K562 (cell line): Measurements from ENCODE around the gene SLC39A9. TPM values are rescaled to one million over a fixed set of nuclear protein-coding genes. Genes with fewer than 3 reads are reported as not detected.

Experiments
- ATAC-seq: fragments of 200-7000 bp; cut with Tn5 transposase; 3 replicates; pipeline ENCODE4 v1.9.1; 2020; ENCODE audit warnings: moderate library complexity
- BruUV-seq: library from RNA; stranded (reverse); fragments of 400-500 nt; replicated peaks from 2 replicates; lab custom pipeline; 2021; lab: Mats Ljungman, UMichigan
- CTCF ChIA-PET: fragments of 300-600 bp; formaldehyde crosslinking; extraction: SDS; loops from one replicate; lab custom pipeline; 2021; ENCODE audit warnings: low intra/inter-chr PET ratio; lab: Yijun Ruan, JAX
- POLR2A ChIA-PET: fragments of 300-600, 350-650 bp; sonication (Branson Sonifier 250); formaldehyde crosslinking; extraction: SDS; loops from one replicate; lab custom pipeline; 2021; ENCODE audit warnings: antibody characterized with exemption, inconsistent platforms; lab: Yijun Ruan, JAX
- DNase-seq, 4 experiments: peaks; one replicate each; pipeline versions ENCODE4 v3.0.0 to v3.0.0-alpha.2; 2011 to 2018; ENCODE audit warnings: low spot score in 3 of 4, mixed read lengths in 3 of 4; ENCODE audit errors: extremely low read depth in 1 of 4
- FAIRE-seq: peaks from 2 replicates; lab custom pipeline; 2011; peaks lifted over from hg19 to GRCh38; lab: Jason Lieb, UNC
- H2AFZ ChIP-seq: 2 replicates; pipeline ENCODE4 v1.6.0; 2011; ENCODE audit warnings: low read depth, low read length, control low read depth, inconsistent platforms
- H3K27ac ChIP-seq: fragments of 200-600 bp; 3 replicates; pipeline ENCODE4 v1.8.0; 2011; ENCODE audit warnings: low read depth, mild to moderate bottlenecking, control low read depth, inconsistent platforms, low read length, moderate library complexity, mixed read lengths; ENCODE audit errors: extremely low read depth
- H3K27me3 ChIP-seq, 2 experiments: fragments of 300-600 bp in 1 of 2; 2 replicates in 1 of 2; 3 replicates in 1 of 2; pipeline versions ENCODE4 v1.6.0 to v1.8.0; 2011; ENCODE audit warnings: inconsistent platforms in 2 of 2, low read length in 2 of 2, mild to moderate bottlenecking in 1 of 2, mixed read lengths in 1 of 2, moderate library complexity in 1 of 2; ENCODE audit not compliant: control insufficient read depth in 2 of 2, insufficient read depth in 2 of 2
- H3K36me3 ChIP-seq: fragments of 300-600 bp; 3 replicates; pipeline ENCODE4 v1.8.0; 2011; ENCODE audit warnings: mild to moderate bottlenecking, low read length, inconsistent platforms; ENCODE audit not compliant: control insufficient read depth, insufficient read depth
- H3K4me1 ChIP-seq, 2 experiments: fragments of 200-600 bp in 1 of 2; replicated peaks in 1 of 2; 2 replicates in 1 of 2; 3 replicates in 1 of 2; pipeline versions ENCODE4 v1.5.1 to v1.8.0; 2011; ENCODE audit warnings: inconsistent platforms in 2 of 2, low read length in 2 of 2, mild to moderate bottlenecking in 1 of 2, mixed read lengths in 1 of 2, moderate library complexity in 1 of 2; ENCODE audit not compliant: control insufficient read depth in 2 of 2, insufficient read depth in 2 of 2
- H3K4me2 ChIP-seq: 2 replicates; pipeline ENCODE4 v1.6.1; 2011; ENCODE audit warnings: low read length, control low read depth, inconsistent platforms, mixed read lengths; ENCODE audit not compliant: insufficient read depth
- H3K4me3 ChIP-seq: fragments of 200-600 bp; sonication (generic), shearing (Covaris generic); 2 replicates; pipeline ENCODE4 v1.5.1; 2016; ENCODE audit warnings: control low read depth, inconsistent platforms
- H3K79me2 ChIP-seq: fragments of 200-600 bp; 3 replicates; pipeline ENCODE4 v1.8.0; 2011; ENCODE audit warnings: low read length, inconsistent platforms; ENCODE audit not compliant: control insufficient read depth, insufficient read depth
- H3K9ac ChIP-seq, 2 experiments: 2 replicates each; pipeline versions ENCODE4 v1.6.0 to v1.6.1; 2011; ENCODE audit warnings: low read depth in 2 of 2, low read length in 2 of 2, control low read depth in 1 of 2, inconsistent platforms in 1 of 2, mild to moderate bottlenecking in 1 of 2, mixed read lengths in 1 of 2; ENCODE audit not compliant: insufficient read depth in 1 of 2
- H3K9me1 ChIP-seq: one replicate; pipeline ENCODE4 v1.6.0; 2011; ENCODE audit warnings: inconsistent platforms, mild to moderate bottlenecking, low read length, moderate library complexity; ENCODE audit not compliant: control insufficient read depth, insufficient read depth
- H3K9me3 ChIP-seq: replicated peaks from 2 replicates; pipeline ENCODE4 v1.5.1; 2011; ENCODE audit warnings: low read depth, low read length, inconsistent platforms; ENCODE audit not compliant: control insufficient read depth, insufficient read depth
- H4K20me1 ChIP-seq: replicated peaks from 2 replicates; pipeline ENCODE4 v1.6.1; 2011; ENCODE audit warnings: low read length, inconsistent platforms, mixed read lengths; ENCODE audit not compliant: control insufficient read depth, insufficient read depth
- EZH2 ChIP-seq: IDR thresholded peaks from 2 replicates; pipeline ENCODE4 v1.6.1; 2012; ENCODE audit warnings: low read depth, mild to moderate bottlenecking, inconsistent platforms, low read length, borderline replicate concordance
- FOS ChIP-seq: IDR thresholded peaks from 3 replicates; pipeline ENCODE4 v1.6.1; 2011; ENCODE audit not compliant: insufficient read length; ENCODE audit errors: extremely low read depth
- GABPA ChIP-seq: fragments of 200-800 bp; sonication (Bioruptor generic); conservative IDR thresholded peaks from 2 replicates; pipeline ENCODE4 v1.6.1; 2016; ENCODE audit warnings: low read depth, missing genetic modification characterization, missing compliant biosample characterization
- KDM4B ChIP-seq, 2 experiments: fragments of 450-650 bp in 1 of 2; sonication (generic) in 1 of 2; IDR thresholded peaks; 2 replicates each; pipeline ENCODE4 v1.6.1; 2016 to 2017; ENCODE audit warnings: borderline replicate concordance in 2 of 2, antibody characterized with exemption in 1 of 2, low read depth in 1 of 2, mild to moderate bottlenecking in 1 of 2
- ZZZ3 ChIP-seq: fragments of 450-650 bp; IDR thresholded peaks from 2 replicates; pipeline ENCODE4 v1.6.1; 2016; ENCODE audit warnings: antibody characterized with exemption, mild to moderate bottlenecking, moderate library complexity
- WGBS: fragments of 100-300 bp; shearing (Covaris generic); methylation state at CpG from one replicate; pipeline ENCODE4 v1.1.6; 2016; ENCODE audit warnings: low coverage, mixed read lengths; ENCODE audit not compliant: insufficient coverage; ENCODE audit errors: missing lambda C conversion rate; 5-methylcytosine and 5-hydroxymethylcytosine counted together
- in situ Hi-C: fragments of 300-500 bp; cut with MboI; formaldehyde crosslinking; loops from 4 replicates; pipeline ENCODE4 v1.15.0; 2018; ENCODE audit warnings: inconsistent platforms, mixed read lengths
- intact Hi-C: fragments of 100-400 bp; cut with micrococcal nuclease; formaldehyde crosslinking; loops from 2 replicates; pipeline ENCODE4 v1.14.2; 2022
- polyA plus RNA-seq, 8 experiments: library from polyadenylated mRNA; depleted of rRNA in 4 of 8; stranded (reverse) in 5 of 8; unstranded in 3 of 8; fragments of >200 nt; fragmentation: Nextera tagmentation in 2 of 8; fragmentation: Illumina TruSeq in 1 of 8; extraction: Ambion mirVana in 2 of 8; extraction: Trizol in 1 of 8; gene quantifications; 2 replicates each; pipeline versions ENCODE4 v1.2.1 to v1.2.3, GENCODE V29; 2011 to 2014; ENCODE audit warnings: inconsistent platforms in 1 of 8, missing spikeins in 1 of 8
- total RNA-seq, 7 experiments: library from RNA; depleted of rRNA in 6 of 7; stranded (reverse); fragments of >200 nt in 6 of 7; fragmentation: Illumina TruSeq in 2 of 7; extraction: Trizol in 2 of 7; gene quantifications; 2 replicates each; pipeline versions ENCODE4 v1.2.1 to v1.2.3, GENCODE V29; 2011 to 2021; ENCODE audit warnings: low replicate concordance in 1 of 7

SLC39A9 gene
- total and polyA plus RNA-seq, 9 of the 15 experiments (the other 6 are each of a cell fraction or from before 2014, with no cell fraction given), result 18.4 to 66.0 (median 32.5) TPM

DNA sequence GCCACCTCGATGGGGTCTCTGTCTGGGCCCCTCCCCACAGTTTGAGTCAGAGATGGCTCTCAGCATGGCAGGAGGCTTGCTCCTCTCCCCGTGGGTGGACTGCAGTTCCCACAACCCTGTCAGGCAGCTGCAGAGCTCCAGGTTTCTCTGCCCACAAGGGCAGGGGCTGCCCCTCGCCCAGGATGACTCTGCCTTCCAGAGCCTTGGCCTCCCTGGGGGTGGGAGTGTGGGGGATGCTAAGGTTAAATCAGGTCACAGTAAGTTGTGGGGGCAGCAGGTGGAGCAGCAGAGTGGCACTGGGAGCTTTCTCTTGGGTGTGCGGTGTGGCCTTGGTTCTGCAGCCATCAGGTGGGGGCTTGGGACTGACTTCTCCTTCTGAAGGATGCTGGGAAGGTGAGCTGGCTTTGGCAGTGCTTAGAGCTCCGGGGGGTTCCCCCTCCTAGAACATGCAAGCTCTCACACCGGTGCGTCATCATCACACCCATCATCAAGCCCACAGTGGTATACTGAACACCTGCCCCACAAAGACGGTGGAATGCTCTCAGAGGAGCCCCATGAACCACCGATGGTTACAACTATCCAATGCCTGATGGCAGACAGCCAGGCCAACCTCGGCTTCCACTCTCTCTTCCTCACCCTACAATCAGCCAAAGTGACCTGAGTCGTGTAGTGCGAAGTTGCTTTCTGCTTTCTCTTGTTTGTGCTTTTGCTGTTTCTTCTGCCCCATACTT is 40.1 kb upstream of the SLC39A9 start:
- Histone ChIP-seq H2AFZ (no peak overlapping the region), H3K4me3 (no peak overlapping the region), H3K4me2 (no peak overlapping the region), H3K27me3 (peaks cover 2 to 58% of the 10 kb centered on the region in 2 experiments), H3K9me1 (no peaks in the 10 kb centered on the region), H3K79me2 (no peaks in the 10 kb centered on the region), H4K20me1 (peaks cover 4% of the 10 kb centered on the region; the same call in 1 of the 2 replicates), H3K4me1 (no peaks in the 10 kb centered on the region; a peak in 1 of 5 replicates), H3K27ac (no peak overlapping the region), H3K36me3 (no peaks in the 10 kb centered on the region), H3K9me3 (no peaks in the 10 kb centered on the region), H3K9ac (no peak overlapping the region)
- POLR2A ChIA-PET, result interaction anchor here (0.6 to 1.8 kb wide), 4 partner anchors 10 to 66 kb away, joined by 3 to 10 read pairs (median 4); no protein-coding TSS in a partner anchor
- no TSS peak for BruUV-seq
- no peak for TF ChIP-seq GABPA
- intact Hi-C loops (no loop called here), in situ Hi-C loops (no loop called here)
- CTCF ChIA-PET, result no interaction called here
- DNase-seq, result no peak
- no peak for ATAC-seq
- WGBS, result 1% methylated on average over 10 of the region's 12 CpGs
- FAIRE-seq, result no peak

DNA sequence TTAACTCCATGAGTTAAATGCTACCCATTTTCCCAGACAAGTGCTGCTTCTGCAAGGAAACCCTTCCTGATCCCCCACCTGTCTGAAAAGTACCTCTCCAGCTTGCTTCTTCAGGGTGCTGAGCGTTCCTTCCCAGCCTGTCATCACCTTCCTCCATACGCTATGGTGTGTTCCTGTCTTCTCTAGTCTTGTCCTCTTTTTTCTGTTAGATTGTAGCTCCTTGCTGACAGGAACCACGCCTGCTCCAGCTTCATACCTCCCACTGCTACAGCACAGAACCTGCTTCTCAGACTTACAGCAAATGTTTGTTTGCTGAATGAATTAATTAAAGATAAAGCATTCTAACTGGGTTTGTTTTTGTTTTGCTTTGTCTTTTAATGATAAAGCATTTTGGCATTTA is 39.5 kb upstream of the SLC39A9 start:
- Histone ChIP-seq H2AFZ (no peak overlapping the region), H3K9me1 (no peaks in the 10 kb centered on the region), H3K36me3 (no peaks in the 10 kb centered on the region), H3K27ac (no peak overlapping the region), H3K27me3 (peaks cover 2 to 53% of the 10 kb centered on the region in 2 experiments; a peak in 4 of 5 replicates), H3K4me1 (no peaks in the 10 kb centered on the region; a peak in 1 of 5 replicates), H4K20me1 (peaks cover 4% of the 10 kb centered on the region; the same call in 1 of the 2 replicates), H3K4me2 (no peak overlapping the region), H3K4me3 (no peak overlapping the region), H3K79me2 (no peaks in the 10 kb centered on the region), H3K9me3 (no peaks in the 10 kb centered on the region), H3K9ac (no peak overlapping the region)
- intact Hi-C loops, result no loop called here
- in situ Hi-C loops, result no loop called here
- 0% methylated on average over 3 of the region's 3 CpGs for WGBS
- ATAC-seq, result no peak
- no TSS peak for BruUV-seq
- POLR2A ChIA-PET, result interaction anchor here (0.6 to 1.4 kb wide), 2 partner anchors 11 to 67 kb away, joined by 3 to 5 read pairs; no protein-coding TSS in a partner anchor
- TF ChIP-seq FOS (no peak), KDM4B (IDR thresholded peaks at IDR 0.05; ENCODE audit: borderline replicate concordance in 2 of 2, low read depth in 1 of 2) (no peak), EZH2 (no peak), ZZZ3 (no peak)
- DNase-seq, result no peak
- CTCF ChIA-PET, result no interaction called here
- no peak for FAIRE-seq
